Memory B cell (primary cell): ENCODE data around the gene NPFF.
"Not testable (repeated sequence)": the region's sequence is repeated elsewhere in the genome, so short reads cannot be mapped to it uniquely, and the experiment has no call there.

Experiments
- ATAC-seq: fragments of 150-1000 bp; cut with Tn5 transposase; 2 replicates; pipeline ENCODE4 v1.10.0; 2021; ENCODE audit warnings: low read depth, mild to moderate bottlenecking, moderate library complexity
- DNase-seq, 2 donors: peaks; one replicate each; pipeline ENCODE4 v3.0.0; 2022; ENCODE audit warnings: low spot score in 2 of 2
- H3K27ac Mint-ChIP-seq: one replicate; pipeline ENCODE4 v1.8.0; 2022; ENCODE audit warnings: mild to moderate bottlenecking, moderate library complexity, mixed read lengths
- H3K27me3 Mint-ChIP-seq: one replicate; pipeline ENCODE4 v1.8.0; 2022; ENCODE audit warnings: mixed read lengths
- H3K36me3 Mint-ChIP-seq: one replicate; pipeline ENCODE4 v1.8.0; 2022; ENCODE audit warnings: mild to moderate bottlenecking, mixed read lengths
- H3K4me1 Mint-ChIP-seq: one replicate; pipeline ENCODE4 v1.8.0; 2022; ENCODE audit warnings: mixed read lengths
- H3K4me3 Mint-ChIP-seq: one replicate; pipeline ENCODE4 v1.8.0; 2022; ENCODE audit warnings: mild to moderate bottlenecking, moderate library complexity, mixed read lengths
- H3K9me3 Mint-ChIP-seq: one replicate; pipeline ENCODE4 v1.8.0; 2022; ENCODE audit warnings: mixed read lengths

Gene NPFF

GRCh38 chr12:53506881-53507602 is at the start of gene NPFF:
Gene NPFF (minus strand): TSS chr12:53507484. CDS start chr12:53507474, 10 bp downstream.
- Mint-ChIP-seq H3K9me3 (no peaks in the 10 kb centered on the region), H3K36me3 (peaks cover 10% of the 10 kb centered on the region), H3K4me1 (peaks cover 8% of the 10 kb centered on the region), H3K27me3 (no peaks in the 10 kb centered on the region), H3K4me3 (no peak within 1 kb of the TSS), H3K27ac (no peak within 1 kb of the TSS)
- DNase-seq (no peak), ATAC-seq (no peak)

GRCh38 chr12:53552361-53553327 is 45.4 kb upstream of the NPFF start:
- peaks cover 2% of the 10 kb centered on the region for H3K4me1 Mint-ChIP-seq
- H3K9me3 Mint-ChIP-seq: no peaks in the 10 kb centered on the region
- no peak overlapping the region for H3K4me3 Mint-ChIP-seq
- ATAC-seq (no peak), DNase-seq (no peak)
- peaks cover 14% of the 10 kb centered on the region for H3K36me3 Mint-ChIP-seq
- H3K27me3 Mint-ChIP-seq: no peaks in the 10 kb centered on the region
- H3K27ac Mint-ChIP-seq: no peak overlapping the region

- H3K36me3 Mint-ChIP-seq: peaks cover 14% of the 10 kb centered on the region
- no peak overlapping the region for H3K27ac Mint-ChIP-seq
- no peaks in the 10 kb centered on the region for H3K27me3 Mint-ChIP-seq
- no peak overlapping the region for H3K4me3 Mint-ChIP-seq
- DNase-seq (no peak), ATAC-seq (no peak)
- no peaks in the 10 kb centered on the region for H3K9me3 Mint-ChIP-seq
- peaks cover 2% of the 10 kb centered on the region for H3K4me1 Mint-ChIP-seq
Measured at GRCh38 chr12:53551889-53552291, 44.6 kb upstream of the NPFF start.

- Mint-ChIP-seq H3K36me3 (peaks cover 14% of the 10 kb centered on the region), H3K4me3 (no peak overlapping the region), H3K27me3 (no peaks in the 10 kb centered on the region), H3K9me3 (no peaks in the 10 kb centered on the region), H3K4me1 (peaks cover 2% of the 10 kb centered on the region), H3K27ac (no peak overlapping the region)
- ATAC-seq: no peak
- no peak for DNase-seq
Measured at GRCh38 chr12:53550595-53550994, 43.3 kb upstream of the NPFF start.

- ATAC-seq, H3K27ac Mint-ChIP-seq, H3K27me3 Mint-ChIP-seq, H3K9me3 Mint-ChIP-seq, H3K4me1 Mint-ChIP-seq, DNase-seq, H3K4me3 Mint-ChIP-seq: not testable (repeated sequence)
- peaks cover 14% of the 10 kb centered on the region for H3K36me3 Mint-ChIP-seq
Measured at GRCh38 chr12:53550131-53550530, 42.8 kb upstream of the NPFF start.

GRCh38 chr12:53548354-53548753 is 41.1 kb upstream of the NPFF start:
- H3K27ac Mint-ChIP-seq: peak overlapping the region; percentile 53
- H3K4me3 Mint-ChIP-seq, H3K4me1 Mint-ChIP-seq, ATAC-seq, H3K9me3 Mint-ChIP-seq, DNase-seq, H3K27me3 Mint-ChIP-seq: not testable (repeated sequence)
- peaks cover 14% of the 10 kb centered on the region for H3K36me3 Mint-ChIP-seq

- H3K36me3 Mint-ChIP-seq: peaks cover 6% of the 10 kb centered on the region
- DNase-seq: peak; percentile 19 to 25
- ATAC-seq: peak; percentile 96
- no peak overlapping the region for H3K4me3 Mint-ChIP-seq
- H3K4me1 Mint-ChIP-seq: no peaks in the 10 kb centered on the region
- no peak overlapping the region for H3K27ac Mint-ChIP-seq
- H3K27me3 Mint-ChIP-seq: no peaks in the 10 kb centered on the region
- H3K9me3 Mint-ChIP-seq: no peaks in the 10 kb centered on the region
Measured at GRCh38 chr12:53543539-53543938, 36.3 kb upstream of the NPFF start.

GRCh38 chr12:53539526-53539925 is 32.2 kb upstream of the NPFF start:
- H3K4me3 Mint-ChIP-seq: no peak overlapping the region
- H3K27ac Mint-ChIP-seq: no peak overlapping the region
- ATAC-seq (no peak), DNase-seq (no peak)
- H3K27me3 Mint-ChIP-seq: no peaks in the 10 kb centered on the region
- H3K4me1 Mint-ChIP-seq: no peaks in the 10 kb centered on the region
- H3K9me3 Mint-ChIP-seq: no peaks in the 10 kb centered on the region
- H3K36me3 Mint-ChIP-seq: peaks cover 11% of the 10 kb centered on the region

- ATAC-seq (no peak), DNase-seq (no peak)
- H3K9me3 Mint-ChIP-seq: no peaks in the 10 kb centered on the region
- H3K4me3 Mint-ChIP-seq: no peak overlapping the region
- peak overlapping the region; percentile 72 for H3K27ac Mint-ChIP-seq
- H3K4me1 Mint-ChIP-seq: no peaks in the 10 kb centered on the region
- peaks cover 18% of the 10 kb centered on the region for H3K36me3 Mint-ChIP-seq
- no peaks in the 10 kb centered on the region for H3K27me3 Mint-ChIP-seq
Measured at GRCh38 chr12:53538209-53538689, 31.0 kb upstream of the NPFF start.

GRCh38 chr12:53536962-53537361 is 29.7 kb upstream of the NPFF start:
- H3K36me3 Mint-ChIP-seq: peaks cover 24% of the 10 kb centered on the region
- H3K27ac Mint-ChIP-seq: no peak overlapping the region
- H3K27me3 Mint-ChIP-seq: no peaks in the 10 kb centered on the region
- H3K9me3 Mint-ChIP-seq: no peaks in the 10 kb centered on the region
- DNase-seq: no peak
- ATAC-seq: no peak
- H3K4me1 Mint-ChIP-seq: no peaks in the 10 kb centered on the region
- no peak overlapping the region for H3K4me3 Mint-ChIP-seq

GRCh38 chr12:53533471-53533870 is 26.2 kb upstream of the NPFF start:
- H3K27me3 Mint-ChIP-seq: no peaks in the 10 kb centered on the region
- no peak overlapping the region for H3K27ac Mint-ChIP-seq
- H3K9me3 Mint-ChIP-seq: no peaks in the 10 kb centered on the region
- peaks cover 27% of the 10 kb centered on the region for H3K36me3 Mint-ChIP-seq
- no peak overlapping the region for H3K4me3 Mint-ChIP-seq
- H3K4me1 Mint-ChIP-seq: no peaks in the 10 kb centered on the region
- DNase-seq: no peak
- ATAC-seq: no peak

GRCh38 chr12:53532524-53533445 is 25.5 kb upstream of the NPFF start:
- no peak for ATAC-seq
- Mint-ChIP-seq H3K4me3 (no peak overlapping the region), H3K9me3 (no peaks in the 10 kb centered on the region), H3K27ac (no peak overlapping the region), H3K36me3 (peaks cover 27% of the 10 kb centered on the region), H3K27me3 (no peaks in the 10 kb centered on the region), H3K4me1 (no peaks in the 10 kb centered on the region)
- no peak for DNase-seq

- DNase-seq (no peak), ATAC-seq (no peak)
- Mint-ChIP-seq H3K27me3 (no peaks in the 10 kb centered on the region), H3K36me3 (peaks cover 27% of the 10 kb centered on the region), H3K4me3 (no peak overlapping the region), H3K9me3 (no peaks in the 10 kb centered on the region), H3K27ac (no peak overlapping the region), H3K4me1 (no peaks in the 10 kb centered on the region)
Measured at GRCh38 chr12:53532021-53532420, 24.7 kb upstream of the NPFF start.
